K562 (cell line): ENCODE measurements around the gene PNPLA1. TPM values are rescaled to one million over a fixed set of nuclear protein-coding genes. Genes with fewer than 3 reads are reported as not detected.

Source experiments
- ATAC-seq: fragments of 200-7000 bp; cut with Tn5 transposase; 3 replicates; pipeline ENCODE4 v1.9.1; 2020; ENCODE audit warnings: moderate library complexity
- BruUV-seq: library from RNA; stranded (reverse); fragments of 400-500 nt; replicated peaks from 2 replicates; lab custom pipeline; 2021; lab: Mats Ljungman, UMichigan
- CTCF ChIA-PET: fragments of 300-600 bp; formaldehyde crosslinking; extraction: SDS; loops from one replicate; lab custom pipeline; 2021; ENCODE audit warnings: low intra/inter-chr PET ratio; lab: Yijun Ruan, JAX
- POLR2A ChIA-PET: fragments of 300-600, 350-650 bp; sonication (Branson Sonifier 250); formaldehyde crosslinking; extraction: SDS; loops from one replicate; lab custom pipeline; 2021; ENCODE audit warnings: antibody characterized with exemption, inconsistent platforms; lab: Yijun Ruan, JAX
- DNase-seq, 4 experiments: peaks; one replicate each; pipeline versions ENCODE4 v3.0.0 to v3.0.0-alpha.2; 2011 to 2018; ENCODE audit warnings: low spot score in 3 of 4, mixed read lengths in 3 of 4; ENCODE audit errors: extremely low read depth in 1 of 4
- FAIRE-seq: peaks from 2 replicates; lab custom pipeline; 2011; peaks lifted over from hg19 to GRCh38; lab: Jason Lieb, UNC
- H2AFZ ChIP-seq: 2 replicates; pipeline ENCODE4 v1.6.0; 2011; ENCODE audit warnings: low read depth, low read length, control low read depth, inconsistent platforms
- H3K27ac ChIP-seq: fragments of 200-600 bp; 3 replicates; pipeline ENCODE4 v1.8.0; 2011; ENCODE audit warnings: low read depth, mild to moderate bottlenecking, control low read depth, inconsistent platforms, low read length, moderate library complexity, mixed read lengths; ENCODE audit errors: extremely low read depth
- H3K27me3 ChIP-seq, 2 experiments: fragments of 300-600 bp in 1 of 2; 2 replicates in 1 of 2; 3 replicates in 1 of 2; pipeline versions ENCODE4 v1.6.0 to v1.8.0; 2011; ENCODE audit warnings: inconsistent platforms in 2 of 2, low read length in 2 of 2, mild to moderate bottlenecking in 1 of 2, mixed read lengths in 1 of 2, moderate library complexity in 1 of 2; ENCODE audit not compliant: control insufficient read depth in 2 of 2, insufficient read depth in 2 of 2
- H3K36me3 ChIP-seq: fragments of 300-600 bp; 3 replicates; pipeline ENCODE4 v1.8.0; 2011; ENCODE audit warnings: mild to moderate bottlenecking, low read length, inconsistent platforms; ENCODE audit not compliant: control insufficient read depth, insufficient read depth
- H3K4me1 ChIP-seq, 2 experiments: fragments of 200-600 bp in 1 of 2; replicated peaks in 1 of 2; 2 replicates in 1 of 2; 3 replicates in 1 of 2; pipeline versions ENCODE4 v1.5.1 to v1.8.0; 2011; ENCODE audit warnings: inconsistent platforms in 2 of 2, low read length in 2 of 2, mild to moderate bottlenecking in 1 of 2, mixed read lengths in 1 of 2, moderate library complexity in 1 of 2; ENCODE audit not compliant: control insufficient read depth in 2 of 2, insufficient read depth in 2 of 2
- H3K4me2 ChIP-seq: 2 replicates; pipeline ENCODE4 v1.6.1; 2011; ENCODE audit warnings: low read length, control low read depth, inconsistent platforms, mixed read lengths; ENCODE audit not compliant: insufficient read depth
- H3K4me3 ChIP-seq: fragments of 200-600 bp; sonication (generic), shearing (Covaris generic); 2 replicates; pipeline ENCODE4 v1.5.1; 2016; ENCODE audit warnings: control low read depth, inconsistent platforms
- H3K79me2 ChIP-seq: fragments of 200-600 bp; 3 replicates; pipeline ENCODE4 v1.8.0; 2011; ENCODE audit warnings: low read length, inconsistent platforms; ENCODE audit not compliant: control insufficient read depth, insufficient read depth
- H3K9ac ChIP-seq, 2 experiments: 2 replicates each; pipeline versions ENCODE4 v1.6.0 to v1.6.1; 2011; ENCODE audit warnings: low read depth in 2 of 2, low read length in 2 of 2, control low read depth in 1 of 2, inconsistent platforms in 1 of 2, mild to moderate bottlenecking in 1 of 2, mixed read lengths in 1 of 2; ENCODE audit not compliant: insufficient read depth in 1 of 2
- H3K9me1 ChIP-seq: one replicate; pipeline ENCODE4 v1.6.0; 2011; ENCODE audit warnings: inconsistent platforms, mild to moderate bottlenecking, low read length, moderate library complexity; ENCODE audit not compliant: control insufficient read depth, insufficient read depth
- H3K9me3 ChIP-seq: replicated peaks from 2 replicates; pipeline ENCODE4 v1.5.1; 2011; ENCODE audit warnings: low read depth, low read length, inconsistent platforms; ENCODE audit not compliant: control insufficient read depth, insufficient read depth
- H4K20me1 ChIP-seq: replicated peaks from 2 replicates; pipeline ENCODE4 v1.6.1; 2011; ENCODE audit warnings: low read length, inconsistent platforms, mixed read lengths; ENCODE audit not compliant: control insufficient read depth, insufficient read depth
- ATF4 ChIP-seq: fragments of 450-650 bp; formaldehyde crosslinking; IDR thresholded peaks from 2 replicates; pipeline ENCODE4 v1.4.0; 2022; ENCODE audit warnings: mild to moderate bottlenecking, moderate library complexity
- CEBPB ChIP-seq: fragments of 450-650 bp; IDR thresholded peaks from 2 replicates; pipeline ENCODE4 v1.6.1; 2016; ENCODE audit warnings: missing genetic modification characterization, missing compliant biosample characterization
- CEBPG ChIP-seq, 3 experiments: fragments of 200-800 bp in 1 of 3; sonication (Bioruptor generic) in 1 of 3; sonication (generic) in 1 of 3; formaldehyde crosslinking in 1 of 3; IDR thresholded peaks in 2 of 3; conservative IDR thresholded peaks in 1 of 3; 2 replicates each; pipeline versions ENCODE4 v1.6.1 to v1.8.0; 2016 to 2022; ENCODE audit warnings: missing compliant biosample characterization in 2 of 3, missing genetic modification characterization in 2 of 3, mild to moderate bottlenecking in 1 of 3, missing genetic modification reagents in 1 of 3
- DLX4 ChIP-seq: fragments of 250-450 bp; sonication (Bioruptor Pico); IDR thresholded peaks from 2 replicates; pipeline ENCODE4 v1.6.1; 2021; ENCODE audit warnings: mild to moderate bottlenecking
- FOS ChIP-seq: IDR thresholded peaks from 3 replicates; pipeline ENCODE4 v1.6.1; 2011; ENCODE audit not compliant: insufficient read length; ENCODE audit errors: extremely low read depth
- GTF2A2 ChIP-seq: IDR thresholded peaks from 2 replicates; pipeline ENCODE4 v1.6.1; 2016; ENCODE audit warnings: mild to moderate bottlenecking, missing genetic modification characterization, missing compliant biosample characterization
- HDGF ChIP-seq: fragments of 450-650 bp; IDR thresholded peaks from 2 replicates; pipeline ENCODE4 v1.6.1; 2016
- MBD2 ChIP-seq: sonication (generic); IDR thresholded peaks from 2 replicates; pipeline ENCODE4 v1.6.1; 2016; ENCODE audit warnings: low read depth, borderline replicate concordance
- NFE2 ChIP-seq: IDR thresholded peaks from 2 replicates; pipeline ENCODE4 v1.6.1; 2014; ENCODE audit warnings: antibody characterized with exemption, low read depth
- TCF3 ChIP-seq: sonication (generic); formaldehyde crosslinking; IDR thresholded peaks from 2 replicates; pipeline ENCODE4 v1.4.0; 2020; ENCODE audit warnings: mild to moderate bottlenecking, missing genetic modification reagents
- XRCC3 ChIP-seq: fragments of 450-650 bp; IDR thresholded peaks from 2 replicates; pipeline ENCODE4 v1.6.1; 2017; ENCODE audit warnings: mild to moderate bottlenecking, moderate library complexity
- ZBTB34 ChIP-seq: fragments of 250-450 bp; sonication (Bioruptor Pico); IDR thresholded peaks from 2 replicates; pipeline ENCODE4 v1.8.0; 2021; ENCODE audit warnings: mild to moderate bottlenecking, moderate library complexity
- WGBS: fragments of 100-300 bp; shearing (Covaris generic); methylation state at CpG from one replicate; pipeline ENCODE4 v1.1.6; 2016; ENCODE audit warnings: low coverage, mixed read lengths; ENCODE audit not compliant: insufficient coverage; ENCODE audit errors: missing lambda C conversion rate; 5-methylcytosine and 5-hydroxymethylcytosine counted together
- in situ Hi-C: fragments of 300-500 bp; cut with MboI; formaldehyde crosslinking; loops from 4 replicates; pipeline ENCODE4 v1.15.0; 2018; ENCODE audit warnings: inconsistent platforms, mixed read lengths
- intact Hi-C: fragments of 100-400 bp; cut with micrococcal nuclease; formaldehyde crosslinking; loops from 2 replicates; pipeline ENCODE4 v1.14.2; 2022
- polyA plus RNA-seq, 8 experiments: library from polyadenylated mRNA; depleted of rRNA in 4 of 8; stranded (reverse) in 5 of 8; unstranded in 3 of 8; fragments of >200 nt; fragmentation: Nextera tagmentation in 2 of 8; fragmentation: Illumina TruSeq in 1 of 8; extraction: Ambion mirVana in 2 of 8; extraction: Trizol in 1 of 8; gene quantifications; 2 replicates each; pipeline versions ENCODE4 v1.2.1 to v1.2.3, GENCODE V29; 2011 to 2014; ENCODE audit warnings: inconsistent platforms in 1 of 8, missing spikeins in 1 of 8
- total RNA-seq, 7 experiments: library from RNA; depleted of rRNA in 6 of 7; stranded (reverse); fragments of >200 nt in 6 of 7; fragmentation: Illumina TruSeq in 2 of 7; extraction: Trizol in 2 of 7; gene quantifications; 2 replicates each; pipeline versions ENCODE4 v1.2.1 to v1.2.3, GENCODE V29; 2011 to 2021; ENCODE audit warnings: low replicate concordance in 1 of 7

The PNPLA1 gene
- total and polyA plus RNA-seq, 9 of the 15 experiments (the other 6 are each of a cell fraction or from before 2014, with no cell fraction given), result 0.04 to 0.27 (median 0.13) TPM; not detected in 2

- H3K9me1 ChIP-seq, result no peaks in the 10 kb centered on the region
- H3K27ac ChIP-seq, result no peak overlapping the region
- H2AFZ ChIP-seq, result no peak overlapping the region
- FAIRE-seq, result no peak
- no peak for DNase-seq
- no peak overlapping the region for H3K4me3 ChIP-seq
- in situ Hi-C loops, result no loop called here
- peaks cover 38 to 54% of the 10 kb centered on the region in 2 experiments for H3K27me3 ChIP-seq
- H4K20me1 ChIP-seq, result no peaks in the 10 kb centered on the region
- H3K4me2 ChIP-seq, result no peak overlapping the region
- no peaks in the 10 kb centered on the region for H3K9me3 ChIP-seq
- 31% methylated on average over 22 of the region's 22 CpGs for WGBS
- ATAC-seq, result no peak
- CTCF ChIA-PET, result no interaction called here
- no TSS peak for BruUV-seq
- peaks cover 0 to 4% of the 10 kb centered on the region in 2 experiments; a peak in 2 of 5 replicates for H3K4me1 ChIP-seq
- no peaks in the 10 kb centered on the region for H3K36me3 ChIP-seq
- peak overlapping the region in 1 of 2 experiments; percentile 19; a peak in 1 of 4 replicates for H3K9ac ChIP-seq
- POLR2A ChIA-PET, result interaction anchor here (0.5 to 0.6 kb wide), 3 partner anchors 10 to 526 kb away, joined by 3 to 5 read pairs (median 3); no protein-coding TSS in a partner anchor
- H3K79me2 ChIP-seq, result no peaks in the 10 kb centered on the region
- no peak for TF ChIP-seq HDGF
- TF ChIP-seq CEBPG (CRISPR knock-in tag; IDR thresholded peaks at IDR 0.05), result no peak
- TF ChIP-seq CEBPG (tag; conservative IDR thresholded peaks at IDR 0.05 in 1 of 2, IDR thresholded peaks at IDR 0.05 in 1 of 2), result 0 out of 4 replicates have a peak, but pooled peaks of 1 of the 2 experiments have one; percentile 14
- peak; percentile 69 for TF ChIP-seq CEBPB (tag)
- intact Hi-C loops, result no loop called here
These were observed 23.2 kb upstream of the PNPLA1 start for GRCh38 chr6:36246506-36247268.

- ATAC-seq, result no peak
- H2AFZ ChIP-seq, result no peak overlapping the region
- H3K9me3 ChIP-seq, result no peaks in the 10 kb centered on the region
- no peaks in the 10 kb centered on the region for H3K36me3 ChIP-seq
- no peak overlapping the region for H3K4me2 ChIP-seq
- H4K20me1 ChIP-seq, result no peaks in the 10 kb centered on the region
- no peak overlapping the region for H3K27ac ChIP-seq
- in situ Hi-C loops, result no loop called here
- no peak overlapping the region for H3K9ac ChIP-seq
- no peaks in the 10 kb centered on the region; a peak in 1 of 5 replicates for H3K4me1 ChIP-seq
- no peak for FAIRE-seq
- no peaks in the 10 kb centered on the region for H3K9me1 ChIP-seq
- intact Hi-C loops, result no loop called here
- DNase-seq, result no peak
- peaks cover 44 to 62% of the 10 kb centered on the region in 2 experiments for H3K27me3 ChIP-seq
- POLR2A ChIA-PET, result interaction anchor here (0.6 to 0.7 kb wide), 2 partner anchors 9 to 59 kb away, joined by 3 read pairs; no protein-coding TSS in a partner anchor
- WGBS, result 22% methylated on average over 6 of the region's 6 CpGs
- H3K79me2 ChIP-seq, result no peaks in the 10 kb centered on the region
- H3K4me3 ChIP-seq, result no peak overlapping the region
- CTCF ChIA-PET, result no interaction called here
- BruUV-seq, result no TSS peak
- no peak for TF ChIP-seq DLX4 (CRISPR knock-in tag)
- no peak for TF ChIP-seq TCF3
- TF ChIP-seq NFE2, result no peak
- no peak for TF ChIP-seq ZBTB34 (CRISPR knock-in tag)
- TF ChIP-seq GTF2A2, result no peak
- no peak for TF ChIP-seq XRCC3
- no peak for TF ChIP-seq ATF4 (CRISPR knock-in tag)
- no peak for TF ChIP-seq FOS
- TF ChIP-seq MBD2, result no peak
These were observed 22.2 kb upstream of the PNPLA1 start for GRCh38 chr6:36247693-36248092.
